GM12872 (cell line): ENCODE data around the gene CCDC27.

ENCODE experiments used
- TF ChIP-seq, protein P1 (sequence below): IDR thresholded peaks from 3 replicates; pipeline ENCODE4 v1.5.1; 2011; ENCODE audit warnings: low read depth, mild to moderate bottlenecking, low read length, moderate library complexity; ENCODE audit not compliant: insufficient read depth

CCDC27 gene

DNA sequence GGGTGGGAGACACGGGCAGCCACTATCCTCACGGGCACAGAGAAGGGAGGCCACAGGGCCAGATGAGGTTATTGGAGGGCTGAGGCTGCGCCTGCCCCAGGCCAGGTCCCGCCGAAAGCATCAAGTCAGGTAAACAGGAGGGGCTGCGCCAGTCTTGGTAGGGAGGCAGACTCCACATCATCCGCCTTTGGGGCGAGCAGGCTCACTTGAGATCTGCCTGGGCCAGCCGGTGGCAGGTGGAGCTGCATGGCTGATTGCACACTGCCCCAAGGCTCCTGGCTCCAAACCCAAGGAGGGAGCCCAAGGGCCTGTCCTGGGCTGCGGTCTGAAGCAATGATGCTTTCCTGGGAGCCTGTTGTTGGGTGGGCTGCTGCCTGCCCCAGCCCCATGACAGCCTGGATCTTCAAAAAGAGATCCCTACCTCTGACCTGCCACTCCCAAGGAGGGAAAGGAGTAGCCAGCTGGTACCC is 24.9 kb downstream of the CCDC27 start:
- TF ChIP-seq, protein P1, sequence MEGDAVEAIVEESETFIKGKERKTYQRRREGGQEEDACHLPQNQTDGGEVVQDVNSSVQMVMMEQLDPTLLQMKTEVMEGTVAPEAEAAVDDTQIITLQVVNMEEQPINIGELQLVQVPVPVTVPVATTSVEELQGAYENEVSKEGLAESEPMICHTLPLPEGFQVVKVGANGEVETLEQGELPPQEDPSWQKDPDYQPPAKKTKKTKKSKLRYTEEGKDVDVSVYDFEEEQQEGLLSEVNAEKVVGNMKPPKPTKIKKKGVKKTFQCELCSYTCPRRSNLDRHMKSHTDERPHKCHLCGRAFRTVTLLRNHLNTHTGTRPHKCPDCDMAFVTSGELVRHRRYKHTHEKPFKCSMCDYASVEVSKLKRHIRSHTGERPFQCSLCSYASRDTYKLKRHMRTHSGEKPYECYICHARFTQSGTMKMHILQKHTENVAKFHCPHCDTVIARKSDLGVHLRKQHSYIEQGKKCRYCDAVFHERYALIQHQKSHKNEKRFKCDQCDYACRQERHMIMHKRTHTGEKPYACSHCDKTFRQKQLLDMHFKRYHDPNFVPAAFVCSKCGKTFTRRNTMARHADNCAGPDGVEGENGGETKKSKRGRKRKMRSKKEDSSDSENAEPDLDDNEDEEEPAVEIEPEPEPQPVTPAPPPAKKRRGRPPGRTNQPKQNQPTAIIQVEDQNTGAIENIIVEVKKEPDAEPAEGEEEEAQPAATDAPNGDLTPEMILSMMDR: no peak

DNA sequence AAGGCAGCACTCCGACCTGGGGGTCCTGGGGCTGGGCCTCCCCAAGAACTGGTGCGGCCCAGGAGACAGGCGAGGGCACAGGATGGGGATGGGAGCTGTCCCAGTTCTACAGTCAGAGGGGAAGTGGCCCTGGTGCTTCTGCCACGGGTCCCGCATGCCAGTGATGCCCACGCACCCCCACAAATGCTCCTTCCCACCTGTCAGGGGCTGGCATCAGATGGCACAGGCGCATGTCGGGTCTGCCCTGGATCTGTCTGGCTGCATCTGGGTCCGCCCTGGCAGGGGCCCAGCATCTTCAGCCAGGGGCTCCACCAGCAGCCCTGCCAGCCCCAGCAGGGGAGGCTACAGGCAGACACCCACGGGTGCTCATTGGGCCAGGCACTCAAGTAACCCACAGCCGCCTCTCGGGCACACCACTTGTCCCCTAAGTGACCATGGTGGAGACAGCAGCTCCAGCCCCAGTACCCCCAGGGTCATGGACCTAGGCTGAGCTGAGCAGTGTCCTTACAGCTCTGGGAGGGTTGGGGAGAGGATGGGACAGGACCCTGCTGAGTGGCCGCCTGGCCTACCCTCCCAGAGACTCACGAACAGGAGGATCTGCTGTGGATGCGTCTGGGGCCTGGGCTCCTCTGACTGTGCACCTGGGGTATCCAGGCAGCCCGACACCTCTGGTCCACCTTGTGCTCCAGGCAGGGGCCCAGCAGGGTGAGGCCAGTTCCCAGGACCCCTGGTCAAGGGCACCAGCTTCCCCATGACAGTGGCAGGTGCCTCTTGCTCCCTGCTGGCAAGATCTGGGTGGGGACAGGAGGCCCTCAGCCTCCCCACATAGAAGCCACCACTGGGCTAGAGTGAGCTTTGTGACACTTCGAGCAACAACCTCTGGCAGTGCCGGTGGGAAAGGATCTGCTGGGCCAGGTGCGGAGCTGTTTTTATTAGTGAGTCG is 25.7 kb downstream of the CCDC27 start:
- TF ChIP-seq, protein P1: no peak

DNA sequence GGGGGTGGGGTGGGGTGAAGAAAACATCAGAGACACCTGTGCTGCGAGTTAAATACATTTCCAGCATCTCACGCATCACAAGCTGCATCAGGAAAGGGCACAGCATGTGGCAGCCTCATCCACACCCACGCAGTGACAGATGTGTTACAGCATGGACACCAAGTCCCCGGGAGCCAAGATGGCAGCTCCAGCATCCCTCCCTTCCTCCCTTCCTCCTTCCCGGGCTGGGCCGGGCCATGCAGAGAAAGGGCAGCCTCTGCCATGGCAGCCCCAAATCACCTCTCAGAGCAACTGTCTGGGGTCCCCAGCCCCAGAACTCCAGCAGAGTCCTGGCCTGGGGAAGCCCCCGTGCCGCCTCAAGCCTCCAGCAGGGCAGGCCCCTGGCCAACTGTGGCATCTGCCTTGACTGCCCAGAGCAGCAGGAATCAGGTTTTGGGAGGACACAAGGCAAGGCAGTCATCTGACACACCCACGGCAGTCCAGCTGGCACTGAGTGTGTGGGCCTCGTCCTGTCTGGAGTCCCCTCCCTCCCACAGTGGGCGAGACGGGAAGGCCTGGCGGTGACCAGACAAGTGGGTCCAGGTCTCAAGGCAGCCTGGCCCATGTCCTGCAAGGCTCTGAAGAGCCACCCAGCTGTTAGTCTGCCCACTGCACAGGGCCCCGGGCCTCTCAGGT is 26.5 kb downstream of the CCDC27 start:
- TF ChIP-seq, protein P1: no peak

DNA sequence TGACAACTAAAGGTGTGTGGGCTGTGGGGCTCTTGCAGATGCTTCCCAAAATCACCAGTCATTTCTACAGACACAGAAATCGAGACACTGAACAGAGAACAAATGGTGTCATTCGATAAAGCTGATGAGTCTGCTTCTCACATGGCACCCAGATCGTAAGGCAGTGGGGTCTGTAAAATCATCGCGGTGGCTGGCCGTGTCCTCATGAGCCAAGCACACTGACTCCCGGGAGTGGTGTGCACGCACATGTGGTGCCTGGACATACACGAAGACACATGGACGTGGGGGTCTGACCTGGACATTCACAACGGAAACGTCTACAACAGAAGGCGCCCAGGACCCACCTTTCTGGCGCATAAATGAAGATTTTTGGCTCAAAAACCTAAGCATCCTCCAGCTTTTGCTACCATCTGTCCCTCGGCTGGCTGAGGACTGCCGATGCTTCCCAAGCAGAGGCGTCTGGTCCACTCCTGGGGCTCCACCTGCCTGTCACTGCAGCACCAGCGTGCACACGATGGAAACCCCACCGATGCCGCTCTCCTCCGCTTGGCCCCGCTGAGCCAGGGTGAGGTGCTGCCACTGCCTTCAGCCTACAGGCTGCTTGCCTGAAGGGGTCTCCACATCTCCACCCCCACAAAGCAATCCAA is 27.1 kb downstream of the CCDC27 start:
- TF ChIP-seq, protein P1: no peak

DNA sequence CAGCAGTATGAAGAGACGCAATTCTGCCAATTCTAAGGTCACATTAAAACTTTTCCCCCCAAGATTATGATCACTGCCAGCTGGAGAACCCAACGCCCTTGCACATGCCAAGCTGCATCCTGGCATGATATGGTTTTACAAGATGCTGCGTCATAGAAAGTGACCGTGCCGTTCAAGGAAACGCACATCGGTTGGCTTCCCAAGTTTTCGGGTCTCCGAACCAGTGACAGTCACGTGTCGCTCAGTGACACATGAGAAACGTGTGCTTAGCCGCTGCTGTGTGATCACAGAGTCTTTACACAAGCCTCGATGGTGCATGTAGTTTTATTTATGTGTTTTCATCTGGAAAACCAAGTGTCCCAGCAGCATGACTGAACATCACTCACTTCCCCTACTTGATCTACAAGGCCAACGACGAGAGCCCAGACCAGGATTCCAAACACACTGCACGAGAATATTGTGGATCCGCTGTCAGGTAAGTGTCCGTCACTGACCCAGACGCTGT is 27.7 kb downstream of the CCDC27 start:
- TF ChIP-seq, protein P1: no peak

DNA sequence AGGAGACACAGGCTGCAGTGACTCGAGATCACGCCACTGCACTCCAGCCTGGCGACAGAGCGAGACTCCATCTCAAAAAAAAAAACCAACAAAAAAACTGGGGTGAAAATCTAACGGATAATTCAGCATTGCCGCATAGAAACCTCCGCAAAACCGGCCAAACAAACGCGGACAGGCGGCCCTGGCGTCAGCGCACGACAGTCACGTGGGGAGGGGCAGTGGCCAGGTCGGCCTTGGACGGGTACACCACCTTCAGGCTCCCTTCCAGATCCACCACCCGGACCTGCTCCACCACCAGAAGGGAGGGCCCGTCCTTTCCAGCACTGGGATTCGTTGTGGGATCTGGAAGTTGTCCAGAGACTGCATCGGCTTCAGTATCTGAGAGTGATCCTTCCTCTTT is 28.7 kb downstream of the CCDC27 start:
- TF ChIP-seq, protein P1: no peak
